Measurements from ENCODE around the gene LAMTOR5.

The LAMTOR5 gene

DNA sequence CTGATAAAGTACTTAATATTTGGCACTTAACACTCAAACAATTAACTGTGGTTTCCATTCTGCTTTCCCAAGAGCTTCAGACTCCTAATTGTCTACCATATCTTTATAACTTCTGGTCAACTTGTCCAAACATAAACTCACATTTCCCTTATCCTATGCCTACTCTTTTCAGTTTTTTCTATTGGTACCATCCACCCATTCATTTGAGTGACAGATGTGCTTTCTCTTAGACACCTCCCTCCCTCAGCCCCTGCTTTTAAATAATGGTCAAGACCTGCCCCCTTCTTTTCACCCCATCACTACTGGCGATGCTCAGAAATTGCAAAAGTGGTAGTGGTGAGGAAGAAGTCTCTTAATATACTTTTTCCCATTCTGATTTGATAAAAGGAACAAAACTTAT, 22.1 kb downstream of the LAMTOR5 start:
- Histone ChIP-seq H3K4ac (ENCODE audit: low read depth, low read length) (no peak overlapping the region), H4K5ac (ENCODE audit: low read length) (no peak overlapping the region), H3K23ac (ENCODE audit: low read length) (no peak overlapping the region), H2BK5ac (ENCODE audit: low read length) (no peak overlapping the region), H3K4me3 (ENCODE audit: low read length) (no peak overlapping the region), H3K79me1 (ENCODE audit: low read length) (no peaks in the 10 kb centered on the region), H4K8ac (ENCODE audit: low read depth, low read length) (no peak overlapping the region), H3K56ac (ENCODE audit: low read length) (no peak overlapping the region), H3K79me2 (ENCODE audit: control insufficient read depth, insufficient read depth, low read length) (no peaks in the 10 kb centered on the region), H3K9ac (ENCODE audit: low read length) (no peak overlapping the region), H3K4me1 (ENCODE audit: control insufficient read depth, low read depth, low read length) (no peaks in the 10 kb centered on the region), H3K27me3 (ENCODE audit: insufficient read depth, low read length, poor library complexity) (no peaks in the 10 kb centered on the region), H2AK5ac (ENCODE audit: low read length) (no peak overlapping the region), H3K27ac (ENCODE audit: low read depth, low read length) (no peak overlapping the region), H3K36me3 (ENCODE audit: control insufficient read depth, insufficient read depth, low read length) (no peaks in the 10 kb centered on the region), H2BK120ac (ENCODE audit: low read depth, low read length) (no peak overlapping the region), H3K18ac (ENCODE audit: low read length) (no peak overlapping the region), H2BK15ac (replicated peaks; ENCODE audit: low read depth) (no peak overlapping the region), H3K4me2 (ENCODE audit: low read length) (no peak overlapping the region)
- WGBS (ENCODE audit: extremely low coverage, insufficient coverage, low lambda C conversion rate), result no CpG with 5 or more reads among the region's 1 CpG
- no peak for DNase-seq

GRCh38 chr1:110384581-110385321, 22.7 kb downstream of the LAMTOR5 start:
- Histone ChIP-seq H3K79me1 (ENCODE audit: low read length) (no peaks in the 10 kb centered on the region), H3K27me3 (ENCODE audit: insufficient read depth, low read length, poor library complexity) (no peaks in the 10 kb centered on the region), H2BK120ac (ENCODE audit: low read depth, low read length) (no peak overlapping the region), H4K5ac (ENCODE audit: low read length) (no peak overlapping the region), H3K36me3 (ENCODE audit: control insufficient read depth, insufficient read depth, low read length) (no peaks in the 10 kb centered on the region), H3K4me1 (ENCODE audit: control insufficient read depth, low read depth, low read length) (no peaks in the 10 kb centered on the region), H3K79me2 (ENCODE audit: control insufficient read depth, insufficient read depth, low read length) (no peaks in the 10 kb centered on the region), H2BK5ac (ENCODE audit: low read length) (no peak overlapping the region), H3K4me2 (ENCODE audit: low read length) (no peak overlapping the region), H3K23ac (ENCODE audit: low read length) (no peak overlapping the region), H2BK15ac (replicated peaks; ENCODE audit: low read depth) (no peak overlapping the region), H3K9ac (ENCODE audit: low read length) (no peak overlapping the region), H3K18ac (ENCODE audit: low read length) (no peak overlapping the region), H2AK5ac (ENCODE audit: low read length) (no peak overlapping the region), H4K8ac (ENCODE audit: low read depth, low read length) (no peak overlapping the region), H3K27ac (ENCODE audit: low read depth, low read length) (no peak overlapping the region), H3K4me3 (ENCODE audit: low read length) (no peak overlapping the region), H3K4ac (ENCODE audit: low read depth, low read length) (no peak overlapping the region), H3K56ac (ENCODE audit: low read length) (no peak overlapping the region)
- no CpG with 5 or more reads among the region's 19 CpGs for WGBS (ENCODE audit: extremely low coverage, insufficient coverage, low lambda C conversion rate)
- no peak for DNase-seq

- no CpG with 5 or more reads among the region's 5 CpGs for whole genome bisulfite sequencing (ENCODE audit: extremely low coverage, insufficient coverage, low lambda C conversion rate)
- H3K56ac ChIP-seq (ENCODE audit: low read length), result no peak overlapping the region
- H3K23ac ChIP-seq (ENCODE audit: low read length), result no peak overlapping the region
Measured at GRCh38 chr1:110383251-110383990, 24.1 kb downstream of the LAMTOR5 start.

DNA sequence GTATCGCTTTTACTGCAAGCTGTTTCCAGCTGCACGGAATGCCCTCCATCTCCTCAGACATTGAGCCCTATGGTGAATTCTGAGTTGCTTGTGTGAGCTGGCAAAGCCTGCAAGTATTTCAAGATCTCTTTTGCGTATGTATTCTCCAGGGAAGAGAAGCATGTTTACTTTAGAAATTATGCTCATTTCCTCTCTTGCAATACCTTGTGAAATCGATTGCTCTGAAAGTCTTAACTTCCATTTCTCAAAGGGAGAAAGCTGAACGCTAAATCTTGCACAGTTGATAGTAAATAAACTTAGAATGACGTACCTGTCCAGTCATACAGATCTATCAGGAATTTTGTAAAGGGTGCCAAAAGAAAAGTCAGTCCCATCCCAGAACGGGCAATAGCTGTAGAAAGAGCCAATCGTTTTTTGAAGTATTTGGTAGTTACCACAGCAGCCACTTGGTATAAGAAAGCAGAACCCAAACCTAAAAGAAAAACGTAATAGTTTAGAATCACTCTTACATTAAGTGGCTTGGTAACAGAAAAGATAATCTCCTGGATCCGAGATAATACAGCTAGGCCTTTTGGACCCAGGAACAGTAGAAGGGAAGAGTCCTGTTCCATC, 26.7 kb downstream of the LAMTOR5 start:
- H3K4me2 ChIP-seq (ENCODE audit: low read length), result no peak overlapping the region
- no peak overlapping the region for H2BK15ac ChIP-seq (replicated peaks; ENCODE audit: low read depth)
- H3K36me3 ChIP-seq (ENCODE audit: control insufficient read depth, insufficient read depth, low read length), result no peaks in the 10 kb centered on the region
- H3K4me3 ChIP-seq (ENCODE audit: low read length), result no peak overlapping the region
- H3K79me1 ChIP-seq (ENCODE audit: low read length), result no peaks in the 10 kb centered on the region
- no peak overlapping the region for H3K56ac ChIP-seq (ENCODE audit: low read length)
- no peaks in the 10 kb centered on the region for H3K27me3 ChIP-seq (ENCODE audit: insufficient read depth, low read length, poor library complexity)
- no peak overlapping the region for H3K4ac ChIP-seq (ENCODE audit: low read depth, low read length)
- H3K23ac ChIP-seq (ENCODE audit: low read length), result no peak overlapping the region
- no peak for DNase-seq
- H4K5ac ChIP-seq (ENCODE audit: low read length), result no peak overlapping the region
- H3K4me1 ChIP-seq (ENCODE audit: control insufficient read depth, low read depth, low read length), result no peaks in the 10 kb centered on the region
- H3K18ac ChIP-seq (ENCODE audit: low read length), result no peak overlapping the region
- H2BK120ac ChIP-seq (ENCODE audit: low read depth, low read length), result no peak overlapping the region
- H3K9ac ChIP-seq (ENCODE audit: low read length), result no peak overlapping the region
- no peak overlapping the region for H4K8ac ChIP-seq (ENCODE audit: low read depth, low read length)
- H2BK5ac ChIP-seq (ENCODE audit: low read length), result no peak overlapping the region
- no peak overlapping the region for H3K27ac ChIP-seq (ENCODE audit: low read depth, low read length)
- no peaks in the 10 kb centered on the region for H3K79me2 ChIP-seq (ENCODE audit: control insufficient read depth, insufficient read depth, low read length)
- no peak overlapping the region for H2AK5ac ChIP-seq (ENCODE audit: low read length)
- no CpG with 5 or more reads among the region's 10 CpGs for WGBS (ENCODE audit: extremely low coverage, insufficient coverage, low lambda C conversion rate)

More at GRCh38 chr1:110383251-110383990, 24.1 kb downstream of the LAMTOR5 start:
- Histone ChIP-seq H3K4me3 (ENCODE audit: low read length) (no peak overlapping the region), H3K4ac (ENCODE audit: low read depth, low read length) (no peak overlapping the region), H4K5ac (ENCODE audit: low read length) (no peak overlapping the region), H2AK5ac (ENCODE audit: low read length) (no peak overlapping the region), H3K79me1 (ENCODE audit: low read length) (no peaks in the 10 kb centered on the region), H3K27ac (ENCODE audit: low read depth, low read length) (no peak overlapping the region), H3K27me3 (ENCODE audit: insufficient read depth, low read length, poor library complexity) (no peaks in the 10 kb centered on the region), H2BK120ac (ENCODE audit: low read depth, low read length) (no peak overlapping the region), H3K36me3 (ENCODE audit: control insufficient read depth, insufficient read depth, low read length) (no peaks in the 10 kb centered on the region), H2BK15ac (replicated peaks; ENCODE audit: low read depth) (no peak overlapping the region), H2BK5ac (ENCODE audit: low read length) (no peak overlapping the region), H3K79me2 (ENCODE audit: control insufficient read depth, insufficient read depth, low read length) (no peaks in the 10 kb centered on the region), H3K4me2 (ENCODE audit: low read length) (no peak overlapping the region), H3K18ac (ENCODE audit: low read length) (no peak overlapping the region), H4K8ac (ENCODE audit: low read depth, low read length) (no peak overlapping the region), H3K4me1 (ENCODE audit: control insufficient read depth, low read depth, low read length) (no peaks in the 10 kb centered on the region), H3K9ac (ENCODE audit: low read length) (no peak overlapping the region)
- no peak for DNase-seq

- no peak overlapping the region for H3K4ac ChIP-seq (ENCODE audit: low read depth, low read length)
- H3K18ac ChIP-seq (ENCODE audit: low read length), result no peak overlapping the region
- H3K27ac ChIP-seq (ENCODE audit: low read depth, low read length), result no peak overlapping the region
- no peak overlapping the region for H3K23ac ChIP-seq (ENCODE audit: low read length)
- H3K4me3 ChIP-seq (ENCODE audit: low read length), result no peak overlapping the region
- no peaks in the 10 kb centered on the region for H3K36me3 ChIP-seq (ENCODE audit: control insufficient read depth, insufficient read depth, low read length)
- no peaks in the 10 kb centered on the region for H3K79me1 ChIP-seq (ENCODE audit: low read length)
- H2AK5ac ChIP-seq (ENCODE audit: low read length), result no peak overlapping the region
- no peak overlapping the region for H4K8ac ChIP-seq (ENCODE audit: low read depth, low read length)
- no peak overlapping the region for H2BK5ac ChIP-seq (ENCODE audit: low read length)
- H3K27me3 ChIP-seq (ENCODE audit: insufficient read depth, low read length, poor library complexity), result no peaks in the 10 kb centered on the region
- H4K5ac ChIP-seq (ENCODE audit: low read length), result no peak overlapping the region
- H3K4me1 ChIP-seq (ENCODE audit: control insufficient read depth, low read depth, low read length), result no peaks in the 10 kb centered on the region
- H2BK15ac ChIP-seq (replicated peaks; ENCODE audit: low read depth), result no peak overlapping the region
- H3K79me2 ChIP-seq (ENCODE audit: control insufficient read depth, insufficient read depth, low read length), result no peaks in the 10 kb centered on the region
- no peak overlapping the region for H3K56ac ChIP-seq (ENCODE audit: low read length)
- H3K9ac ChIP-seq (ENCODE audit: low read length), result no peak overlapping the region
- WGBS (ENCODE audit: extremely low coverage, insufficient coverage, low lambda C conversion rate), result no CpG with 5 or more reads among the region's 1 CpG
- H2BK120ac ChIP-seq (ENCODE audit: low read depth, low read length), result no peak overlapping the region
- no peak for DNase-seq
- H3K4me2 ChIP-seq (ENCODE audit: low read length), result no peak overlapping the region
Measured at GRCh38 chr1:110375490-110375889, 32.0 kb downstream of the LAMTOR5 start.

Measured in mesendoderm (in vitro differentiated cells).